Limb (tissue), 2 donors: ENCODE data around the gene CCL4.
"Not testable (repeated sequence)": the region's sequence is repeated elsewhere in the genome, so short reads cannot be mapped to it uniquely, and the experiment has no call there.

Experiments
- DNase-seq, 2 donors: peaks; one replicate each; pipeline ENCODE4 v3.0.0-alpha.2; 2016; ENCODE audit errors: extremely low spot score in 2 of 2

The CCL4 gene

GRCh38 chr17:36117505-36118382 is 14.1 kb downstream of the CCL4 start:
- DNase-seq = no peak

GRCh38 chr17:36118477-36119353 is 15.1 kb downstream of the CCL4 start:
- DNase-seq = no peak

- DNase-seq = no peak
These were observed 16.6 kb downstream of the CCL4 start for GRCh38 chr17:36120221-36120620.

GRCh38 chr17:36121099-36121498 is 17.5 kb downstream of the CCL4 start:
- DNase-seq = not testable (repeated sequence)

- no peak for DNase-seq
These were observed 19.8 kb downstream of the CCL4 start for GRCh38 chr17:36123431-36123830.

GRCh38 chr17:36124879-36125824 is 21.5 kb downstream of the CCL4 start:
- DNase-seq = no peak

GRCh38 chr17:36127199-36127893 is 23.7 kb downstream of the CCL4 start:
- no peak for DNase-seq

- DNase-seq = no peak
These were observed 24.3 kb downstream of the CCL4 start for GRCh38 chr17:36127911-36128310.

- no peak for DNase-seq
These were observed 24.9 kb downstream of the CCL4 start for GRCh38 chr17:36128411-36128978.

- DNase-seq = no peak
These were observed 26.0 kb downstream of the CCL4 start for GRCh38 chr17:36129616-36130015.

- no peak for DNase-seq
These were observed 26.7 kb downstream of the CCL4 start for GRCh38 chr17:36130346-36130745.

- DNase-seq = no peak
These were observed 27.8 kb downstream of the CCL4 start for GRCh38 chr17:36131421-36131820.

GRCh38 chr17:36131931-36132330 is 28.3 kb downstream of the CCL4 start:
- no peak for DNase-seq

GRCh38 chr17:36132421-36132831 is 28.8 kb downstream of the CCL4 start:
- DNase-seq = no peak

GRCh38 chr17:36133602-36134236 is 30.1 kb downstream of the CCL4 start:
- peak in 1 of 2 donors; percentile 55 for DNase-seq

GRCh38 chr17:36135465-36135864 is 31.8 kb downstream of the CCL4 start:
- no peak for DNase-seq

GRCh38 chr17:36136036-36136435 is 32.4 kb downstream of the CCL4 start:
- no peak for DNase-seq

GRCh38 chr17:36136439-36136838 is 32.8 kb downstream of the CCL4 start:
- DNase-seq = no peak

GRCh38 chr17:36142235-36142634 is 38.6 kb downstream of the CCL4 start:
- no peak for DNase-seq

- DNase-seq = no peak
These were observed 39.2 kb downstream of the CCL4 start for GRCh38 chr17:36142806-36143205.
